Measurements from ENCODE around the gene TLCD2. TPM values are rescaled to one million over a fixed set of nuclear protein-coding genes. Genes with fewer than 3 reads are reported as not detected.

The TLCD2 gene
- total and polyA plus RNA-seq, 9 of the 15 experiments (the other 6 are each of a cell fraction or from before 2014, with no cell fraction given) = 0.10 to 0.89 (median 0.58) TPM

DNA sequence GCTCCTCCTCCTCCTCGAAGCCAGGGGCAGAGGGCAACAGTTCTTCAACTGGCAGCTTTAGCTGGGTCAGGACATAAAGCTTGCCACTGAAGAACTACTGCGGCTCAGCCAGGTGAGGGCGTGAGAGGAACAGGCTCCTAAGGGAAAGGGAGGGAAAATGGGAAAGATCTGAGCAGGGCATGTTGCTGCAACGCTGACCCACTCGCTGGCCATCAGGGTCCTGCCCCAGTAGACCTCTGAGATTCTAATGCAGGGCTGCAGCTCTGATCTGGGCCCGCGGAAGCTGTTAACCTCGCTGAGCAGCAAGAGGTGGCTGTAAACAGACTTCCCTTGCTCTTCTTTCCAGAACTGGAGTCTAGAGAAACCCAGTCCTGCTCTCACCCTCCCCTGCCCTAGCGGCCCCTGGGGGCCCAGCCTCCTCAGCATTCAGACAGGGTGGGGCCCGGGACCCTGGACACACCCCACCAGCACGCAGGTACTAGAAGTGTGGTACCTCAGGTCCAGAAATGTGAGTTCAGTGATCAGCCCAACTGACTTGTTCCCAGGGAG lies 3.8 kb upstream of the TLCD2 start:
- H3K36me3 ChIP-seq (ENCODE audit: control insufficient read depth, insufficient read depth, low read length) = peaks cover 25% of the 10 kb centered on the region; the same call in 2 of the 3 replicates
- TF ChIP-seq, protein P1, sequence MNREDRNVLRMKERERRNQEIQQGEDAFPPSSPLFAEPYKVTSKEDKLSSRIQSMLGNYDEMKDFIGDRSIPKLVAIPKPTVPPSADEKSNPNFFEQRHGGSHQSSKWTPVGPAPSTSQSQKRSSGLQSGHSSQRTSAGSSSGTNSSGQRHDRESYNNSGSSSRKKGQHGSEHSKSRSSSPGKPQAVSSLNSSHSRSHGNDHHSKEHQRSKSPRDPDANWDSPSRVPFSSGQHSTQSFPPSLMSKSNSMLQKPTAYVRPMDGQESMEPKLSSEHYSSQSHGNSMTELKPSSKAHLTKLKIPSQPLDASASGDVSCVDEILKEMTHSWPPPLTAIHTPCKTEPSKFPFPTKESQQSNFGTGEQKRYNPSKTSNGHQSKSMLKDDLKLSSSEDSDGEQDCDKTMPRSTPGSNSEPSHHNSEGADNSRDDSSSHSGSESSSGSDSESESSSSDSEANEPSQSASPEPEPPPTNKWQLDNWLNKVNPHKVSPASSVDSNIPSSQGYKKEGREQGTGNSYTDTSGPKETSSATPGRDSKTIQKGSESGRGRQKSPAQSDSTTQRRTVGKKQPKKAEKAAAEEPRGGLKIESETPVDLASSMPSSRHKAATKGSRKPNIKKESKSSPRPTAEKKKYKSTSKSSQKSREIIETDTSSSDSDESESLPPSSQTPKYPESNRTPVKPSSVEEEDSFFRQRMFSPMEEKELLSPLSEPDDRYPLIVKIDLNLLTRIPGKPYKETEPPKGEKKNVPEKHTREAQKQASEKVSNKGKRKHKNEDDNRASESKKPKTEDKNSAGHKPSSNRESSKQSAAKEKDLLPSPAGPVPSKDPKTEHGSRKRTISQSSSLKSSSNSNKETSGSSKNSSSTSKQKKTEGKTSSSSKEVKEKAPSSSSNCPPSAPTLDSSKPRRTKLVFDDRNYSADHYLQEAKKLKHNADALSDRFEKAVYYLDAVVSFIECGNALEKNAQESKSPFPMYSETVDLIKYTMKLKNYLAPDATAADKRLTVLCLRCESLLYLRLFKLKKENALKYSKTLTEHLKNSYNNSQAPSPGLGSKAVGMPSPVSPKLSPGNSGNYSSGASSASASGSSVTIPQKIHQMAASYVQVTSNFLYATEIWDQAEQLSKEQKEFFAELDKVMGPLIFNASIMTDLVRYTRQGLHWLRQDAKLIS (CRISPR knock-in tag; IDR thresholded peaks at IDR 0.05) = no peak
- TF ChIP-seq LARP7 (IDR thresholded peaks at IDR 0.05) = no peak
- TF ChIP-seq ZNF75A (CRISPR knock-in tag; IDR thresholded peaks at IDR 0.05) = no peak
- no peak for TF ChIP-seq TCFL5 (CRISPR knock-in tag; conservative IDR thresholded peaks at IDR 0.05)
- TF ChIP-seq, protein P2, sequence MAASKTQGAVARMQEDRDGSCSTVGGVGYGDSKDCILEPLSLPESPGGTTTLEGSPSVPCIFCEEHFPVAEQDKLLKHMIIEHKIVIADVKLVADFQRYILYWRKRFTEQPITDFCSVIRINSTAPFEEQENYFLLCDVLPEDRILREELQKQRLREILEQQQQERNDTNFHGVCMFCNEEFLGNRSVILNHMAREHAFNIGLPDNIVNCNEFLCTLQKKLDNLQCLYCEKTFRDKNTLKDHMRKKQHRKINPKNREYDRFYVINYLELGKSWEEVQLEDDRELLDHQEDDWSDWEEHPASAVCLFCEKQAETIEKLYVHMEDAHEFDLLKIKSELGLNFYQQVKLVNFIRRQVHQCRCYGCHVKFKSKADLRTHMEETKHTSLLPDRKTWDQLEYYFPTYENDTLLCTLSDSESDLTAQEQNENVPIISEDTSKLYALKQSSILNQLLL (CRISPR knock-in tag; IDR thresholded peaks at IDR 0.05; ENCODE audit: borderline replicate concordance) = no peak
- TF ChIP-seq KAT7 (CRISPR knock-in tag; IDR thresholded peaks at IDR 0.05; ENCODE audit: borderline replicate concordance) = no peak
- TF ChIP-seq PHF21A (IDR thresholded peaks at IDR 0.05; ENCODE audit: borderline replicate concordance, low read depth) = no peak
- TF ChIP-seq, protein P3, sequence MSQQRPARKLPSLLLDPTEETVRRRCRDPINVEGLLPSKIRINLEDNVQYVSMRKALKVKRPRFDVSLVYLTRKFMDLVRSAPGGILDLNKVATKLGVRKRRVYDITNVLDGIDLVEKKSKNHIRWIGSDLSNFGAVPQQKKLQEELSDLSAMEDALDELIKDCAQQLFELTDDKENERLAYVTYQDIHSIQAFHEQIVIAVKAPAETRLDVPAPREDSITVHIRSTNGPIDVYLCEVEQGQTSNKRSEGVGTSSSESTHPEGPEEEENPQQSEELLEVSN (IDR thresholded peaks at IDR 0.05; ENCODE audit: borderline replicate concordance in 1 of 2, extremely low read depth in 1 of 2, insufficient read depth in 1 of 2, insufficient read length in 1 of 2, low read depth in 1 of 2, low read length in 1 of 2, poor library complexity in 1 of 2, severe bottlenecking in 1 of 2) = peak in 1 of 2 experiments; percentile 49
- TF ChIP-seq, protein P4, sequence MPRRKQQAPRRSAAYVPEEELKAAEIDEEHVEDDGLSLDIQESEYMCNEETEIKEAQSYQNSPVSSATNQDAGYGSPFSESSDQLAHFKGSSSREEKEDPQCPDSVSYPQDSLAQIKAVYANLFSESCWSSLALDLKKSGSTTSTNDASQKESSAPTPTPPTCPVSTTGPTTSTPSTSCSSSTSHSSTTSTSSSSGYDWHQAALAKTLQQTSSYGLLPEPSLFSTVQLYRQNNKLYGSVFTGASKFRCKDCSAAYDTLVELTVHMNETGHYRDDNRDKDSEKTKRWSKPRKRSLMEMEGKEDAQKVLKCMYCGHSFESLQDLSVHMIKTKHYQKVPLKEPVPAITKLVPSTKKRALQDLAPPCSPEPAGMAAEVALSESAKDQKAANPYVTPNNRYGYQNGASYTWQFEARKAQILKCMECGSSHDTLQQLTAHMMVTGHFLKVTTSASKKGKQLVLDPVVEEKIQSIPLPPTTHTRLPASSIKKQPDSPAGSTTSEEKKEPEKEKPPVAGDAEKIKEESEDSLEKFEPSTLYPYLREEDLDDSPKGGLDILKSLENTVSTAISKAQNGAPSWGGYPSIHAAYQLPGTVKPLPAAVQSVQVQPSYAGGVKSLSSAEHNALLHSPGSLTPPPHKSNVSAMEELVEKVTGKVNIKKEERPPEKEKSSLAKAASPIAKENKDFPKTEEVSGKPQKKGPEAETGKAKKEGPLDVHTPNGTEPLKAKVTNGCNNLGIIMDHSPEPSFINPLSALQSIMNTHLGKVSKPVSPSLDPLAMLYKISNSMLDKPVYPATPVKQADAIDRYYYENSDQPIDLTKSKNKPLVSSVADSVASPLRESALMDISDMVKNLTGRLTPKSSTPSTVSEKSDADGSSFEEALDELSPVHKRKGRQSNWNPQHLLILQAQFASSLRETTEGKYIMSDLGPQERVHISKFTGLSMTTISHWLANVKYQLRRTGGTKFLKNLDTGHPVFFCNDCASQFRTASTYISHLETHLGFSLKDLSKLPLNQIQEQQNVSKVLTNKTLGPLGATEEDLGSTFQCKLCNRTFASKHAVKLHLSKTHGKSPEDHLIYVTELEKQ (CRISPR knock-in tag; IDR thresholded peaks at IDR 0.05) = no peak
- peak; percentile 64; the same call in 1 of the 2 replicates for TF ChIP-seq RB1 (IDR thresholded peaks at IDR 0.05; ENCODE audit: low read depth)
- 0 out of 2 replicates have a peak, but pooled peaks have one; percentile 36 for TF ChIP-seq FOXP1 (CRISPR knock-in tag; IDR thresholded peaks at IDR 0.05)

More for the DNA sequence above, 3.8 kb upstream of the TLCD2 start:
- peaks cover 44% of the 10 kb centered on the region for H3K79me2 ChIP-seq (ENCODE audit: control insufficient read depth, insufficient read depth, low read length)
- ChIA-PET CTCF (ENCODE audit: low intra/inter-chr PET ratio) (interaction anchor here (1.2 kb wide), 1 partner anchor 151 kb away, joined by 3 read pairs; no protein-coding TSS in a partner anchor), POLR2A (interaction anchor here (0.7 to 1.6 kb wide), 5 partner anchors 10 to 1827 kb away, joined by 3 to 12 read pairs (median 3); partner anchors contain the start of gene RILP)
- no peaks in the 10 kb centered on the region for H3K9me1 ChIP-seq (ENCODE audit: control insufficient read depth, insufficient read depth, low read length)
- no peaks in the 10 kb centered on the region for H3K27me3 ChIP-seq (ENCODE audit: control insufficient read depth in 2 of 2, insufficient read depth in 2 of 2, low read length in 2 of 2)
- peaks cover 43 to 70% of the 10 kb centered on the region in 2 experiments for H3K4me1 ChIP-seq (replicated peaks in 1 of 2; ENCODE audit: control insufficient read depth in 2 of 2, insufficient read depth in 2 of 2, low read length in 2 of 2)
- intact Hi-C loops (cut with micrococcal nuclease) (no loop called here), in situ Hi-C loops (cut with MboI) (loop anchor here (5.0 to 10.0 kb wide), 2 partner anchors 42 to 321 kb away; partner anchors contain the start of gene DPH1)
- FAIRE-seq (peak; percentile 19), ATAC-seq (no peak), DNase-seq (ENCODE audit: extremely low read depth in 1 of 4, low spot score in 3 of 4) (peak in 1 of 4 experiments; percentile 56)
- peak overlapping the region; percentile 37 for H2AFZ ChIP-seq (ENCODE audit: low read depth, low read length)
- H3K4me3 ChIP-seq = peak overlapping the region; percentile 85
- peak overlapping the region; percentile 70 to 90 for H3K9ac ChIP-seq (ENCODE audit: insufficient read depth in 1 of 2, low read depth in 2 of 2, low read length in 2 of 2)
- peak overlapping the region; percentile 89 for H3K4me2 ChIP-seq (ENCODE audit: insufficient read depth, low read length)
- 0 out of 2 replicates have a peak, but pooled peaks cover 3% of the 10 kb centered on the region for H4K20me1 ChIP-seq (replicated peaks; ENCODE audit: control insufficient read depth, insufficient read depth, low read length)
- WGBS (ENCODE audit: insufficient coverage, low coverage, missing lambda C conversion rate) = 1% methylated on average over 9 of the region's 11 CpGs
- BruUV-seq (replicated peaks) = no TSS peak
- no peaks in the 10 kb centered on the region for H3K9me3 ChIP-seq (replicated peaks; ENCODE audit: control insufficient read depth, insufficient read depth, low read depth, low read length)
- peak overlapping the region; percentile 88 for H3K27ac ChIP-seq (ENCODE audit: extremely low read depth, low read depth, low read length)
